B cell (primary cell): ENCODE results near the gene ATP9A. TPM values are rescaled to one million over a fixed set of nuclear protein-coding genes. Genes with fewer than 3 reads are reported as not detected.

Experiments
- ATAC-seq: fragments of 200-7000 bp; cut with Tn5 transposase; one replicate; pipeline ENCODE4 v1.10.0; 2021; ENCODE audit warnings: low read depth, mild to moderate bottlenecking, moderate number of reproducible peaks, moderate library complexity
- CTCF ChIA-PET: fragments of 350-600 bp; sonication (Branson Sonifier 250); formaldehyde crosslinking; loops from one replicate; lab custom pipeline; 2021; ENCODE audit warnings: antibody characterized with exemption, inconsistent platforms; lab: Charles Lee
- POLR2A ChIA-PET: fragments of 350-600 bp; sonication (Branson Sonifier 250); formaldehyde crosslinking; loops from one replicate; lab custom pipeline; 2021; ENCODE audit warnings: antibody characterized with exemption; lab: Charles Lee
- DNase-seq: peaks from one replicate; pipeline ENCODE4 v3.0.0; 2013
- H2AFZ ChIP-seq: 2 replicates; pipeline ENCODE4 v1.6.1; 2012; ENCODE audit warnings: mild to moderate bottlenecking, low read depth, low read length; ENCODE audit not compliant: insufficient read depth, poor library complexity, severe bottlenecking
- H3K27ac ChIP-seq, 2 donors: 1 replicate in 1 of 2; 2 replicates in 1 of 2; pipeline ENCODE4 v1.5.1; 2012 to 2013; ENCODE audit warnings: low read length in 2 of 2, mild to moderate bottlenecking in 2 of 2, moderate library complexity in 1 of 2
- H3K27me3 ChIP-seq, 4 experiments: fragments of 200-600 bp in 1 of 4; sonication (generic) in 1 of 4; replicated peaks in 1 of 4; 1 replicate in 2 of 4; 2 replicates in 2 of 4; pipeline versions ENCODE4 v1.6.1 to v1.7.0; 2013 to 2016; ENCODE audit warnings: low read length in 3 of 4, mild to moderate bottlenecking in 2 of 4, mixed read lengths in 1 of 4, moderate library complexity in 1 of 4; ENCODE audit not compliant: insufficient read depth in 4 of 4, control insufficient read depth in 3 of 4; ENCODE audit errors: control extremely low read depth in 1 of 4
- H3K36me3 ChIP-seq, 2 experiments: replicated peaks in 1 of 2; 1 replicate in 1 of 2; 2 replicates in 1 of 2; pipeline versions ENCODE4 v1.6.1 to v1.7.1; 2013; ENCODE audit warnings: low read length in 1 of 2; ENCODE audit not compliant: insufficient read depth in 2 of 2, control insufficient read depth in 1 of 2; ENCODE audit errors: control extremely low read depth in 1 of 2, extremely low read depth in 1 of 2
- H3K4me1 ChIP-seq, 2 donors: fragments of 200-600 bp in 1 of 2; sonication (generic) in 1 of 2; 1 replicate in 1 of 2; 2 replicates in 1 of 2; pipeline versions ENCODE4 v1.5.1 to v1.6.1; 2013 to 2017; ENCODE audit warnings: low read length in 2 of 2; ENCODE audit not compliant: control insufficient read depth in 2 of 2, insufficient read depth in 2 of 2
- H3K4me2 ChIP-seq: replicated peaks from 2 replicates; pipeline ENCODE3; 2012; ENCODE audit warnings: mild to moderate bottlenecking, low read depth, low read length; ENCODE audit not compliant: poor library complexity, severe bottlenecking
- H3K4me3 ChIP-seq, 5 experiments: fragments of 200-600 bp in 1 of 5; sonication (generic) in 1 of 5; 1 replicate in 3 of 5; 2 replicates in 2 of 5; pipeline versions ENCODE4 v1.5.1 to v1.7.0; 2011 to 2016; ENCODE audit warnings: low read length in 4 of 5, mild to moderate bottlenecking in 4 of 5, low read depth in 2 of 5, control low read depth in 1 of 5, moderate library complexity in 1 of 5; ENCODE audit not compliant: insufficient read depth in 1 of 5; ENCODE audit errors: control extremely low read depth in 1 of 5, extremely low read depth in 1 of 5
- H3K79me2 ChIP-seq: fragments of 200-600 bp; sonication (generic); one replicate; pipeline ENCODE4 v1.6.0; 2016; ENCODE audit warnings: low read length; ENCODE audit not compliant: control insufficient read depth, insufficient read depth
- H3K9ac ChIP-seq: fragments of 200-600 bp; sonication (generic); 2 replicates; pipeline ENCODE4 v1.6.1; 2017; ENCODE audit warnings: mild to moderate bottlenecking, low read length, moderate library complexity
- H3K9me3 ChIP-seq, 3 donors: one replicate each; pipeline versions ENCODE4 v1.6.1 to v1.7.1; 2013; ENCODE audit warnings: low read length in 2 of 3; ENCODE audit not compliant: control insufficient read depth in 2 of 3, insufficient read depth in 1 of 3; ENCODE audit errors: control extremely low read depth in 1 of 3
- H4K20me1 ChIP-seq: 2 replicates; pipeline ENCODE4 v1.6.0; 2012; ENCODE audit warnings: mild to moderate bottlenecking, low read length; ENCODE audit not compliant: insufficient read depth, control insufficient read depth, poor library complexity, severe bottlenecking
- H3K27ac Mint-ChIP-seq: one replicate; pipeline ENCODE4 v1.8.0; 2021; ENCODE audit warnings: mixed read lengths
- H3K27me3 Mint-ChIP-seq: one replicate; pipeline ENCODE4 v1.8.0; 2021; ENCODE audit warnings: mixed read lengths
- H3K4me1 Mint-ChIP-seq: one replicate; pipeline ENCODE4 v1.8.0; 2021; ENCODE audit warnings: mixed read lengths
- H3K4me3 Mint-ChIP-seq: one replicate; pipeline ENCODE4 v1.8.0; 2021; ENCODE audit warnings: mixed read lengths
- H3K9me3 Mint-ChIP-seq: one replicate; pipeline ENCODE4 v1.8.0; 2022; ENCODE audit warnings: mixed read lengths; ENCODE audit not compliant: insufficient read depth
- EZH2 ChIP-seq: IDR thresholded peaks from 2 replicates; pipeline ENCODE4 v1.6.1; 2012; ENCODE audit warnings: borderline replicate concordance, low read depth, mild to moderate bottlenecking, moderate library complexity, low read length; ENCODE audit not compliant: insufficient read depth, poor library complexity, severe bottlenecking
- WGBS: methylation state at CpG from one replicate; pipeline ENCODE4 v1.1.5; 2013; ENCODE audit warnings: missing lambda C conversion rate; ENCODE audit not compliant: insufficient coverage; 5-methylcytosine and 5-hydroxymethylcytosine counted together
- intact Hi-C: fragments of 100-400 bp; cut with micrococcal nuclease; formaldehyde crosslinking; loops from one replicate; pipeline ENCODE4 v1.10.0; 2022
- polyA plus RNA-seq: library from polyadenylated mRNA; depleted of rRNA; stranded (reverse); fragments of >200 nt; gene quantifications from 2 replicates; pipeline ENCODE4 v1.2.3, GENCODE V29; 2012
- total RNA-seq, 2 donors: library from RNA; stranded (reverse); fragments of 120-200 nt in 1 of 2; gene quantifications; 1 replicate in 1 of 2; 2 replicates in 1 of 2; pipeline versions ENCODE4 v1.2.3 to v1.2.4, GENCODE V29; 2013 to 2022
- TF ChIP-seq, protein P1 (sequence below): fragments of 200-600 bp; IDR thresholded peaks from one replicate; pipeline ENCODE4 v1.8.0; 2022; ENCODE audit warnings: antibody characterized with exemption, mild to moderate bottlenecking

Gene ATP9A
- total and polyA plus RNA-seq, 2 donors (not counting 1 experiment from before 2014, with no cell fraction given) = 0.13 to 0.22 TPM

- Histone ChIP-seq H3K4me2 (no peak overlapping the region), H3K79me2 (no peaks in the 10 kb centered on the region), H4K20me1 (no peaks in the 10 kb centered on the region), H3K4me1 (no peaks in the 10 kb centered on the region), H3K27ac (no peak overlapping the region), H3K4me3 (no peak overlapping the region), H3K27me3 (no peaks in the 10 kb centered on the region), H3K36me3 (no peaks in the 10 kb centered on the region), H2AFZ (no peak overlapping the region), H3K9me3 (no peaks in the 10 kb centered on the region), H3K9ac (no peak overlapping the region)
- Mint-ChIP-seq H3K4me1 (no peaks in the 10 kb centered on the region), H3K27me3 (peaks cover 20% of the 10 kb centered on the region), H3K4me3 (no peak overlapping the region), H3K27ac (no peak overlapping the region), H3K9me3 (no peaks in the 10 kb centered on the region)
- ATAC-seq = no peak
- intact Hi-C loops = no loop called here
- no peak for DNase-seq
- TF ChIP-seq EZH2 = no peak
- TF ChIP-seq, protein P1, sequence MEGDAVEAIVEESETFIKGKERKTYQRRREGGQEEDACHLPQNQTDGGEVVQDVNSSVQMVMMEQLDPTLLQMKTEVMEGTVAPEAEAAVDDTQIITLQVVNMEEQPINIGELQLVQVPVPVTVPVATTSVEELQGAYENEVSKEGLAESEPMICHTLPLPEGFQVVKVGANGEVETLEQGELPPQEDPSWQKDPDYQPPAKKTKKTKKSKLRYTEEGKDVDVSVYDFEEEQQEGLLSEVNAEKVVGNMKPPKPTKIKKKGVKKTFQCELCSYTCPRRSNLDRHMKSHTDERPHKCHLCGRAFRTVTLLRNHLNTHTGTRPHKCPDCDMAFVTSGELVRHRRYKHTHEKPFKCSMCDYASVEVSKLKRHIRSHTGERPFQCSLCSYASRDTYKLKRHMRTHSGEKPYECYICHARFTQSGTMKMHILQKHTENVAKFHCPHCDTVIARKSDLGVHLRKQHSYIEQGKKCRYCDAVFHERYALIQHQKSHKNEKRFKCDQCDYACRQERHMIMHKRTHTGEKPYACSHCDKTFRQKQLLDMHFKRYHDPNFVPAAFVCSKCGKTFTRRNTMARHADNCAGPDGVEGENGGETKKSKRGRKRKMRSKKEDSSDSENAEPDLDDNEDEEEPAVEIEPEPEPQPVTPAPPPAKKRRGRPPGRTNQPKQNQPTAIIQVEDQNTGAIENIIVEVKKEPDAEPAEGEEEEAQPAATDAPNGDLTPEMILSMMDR = no peak
- 93% methylated on average over 2 of the region's 10 CpGs for WGBS
- POLR2A ChIA-PET = no interaction called here
- CTCF ChIA-PET = interaction anchor here (0.7 kb wide), 1 partner anchor 297 kb away, joined by 3 read pairs; no protein-coding TSS in a partner anchor
Measured at GRCh38 chr20:51715163-51715855, 52.9 kb downstream of the ATP9A start.

GRCh38 chr20:51713213-51713598 lies 55.0 kb downstream of the ATP9A start:
- no peaks in the 10 kb centered on the region for H4K20me1 ChIP-seq
- H3K27ac ChIP-seq = no peak overlapping the region
- 94% methylated on average over 4 of the region's 4 CpGs for WGBS
- H3K79me2 ChIP-seq = no peaks in the 10 kb centered on the region
- H3K4me1 ChIP-seq = no peaks in the 10 kb centered on the region
- POLR2A ChIA-PET = no interaction called here
- intact Hi-C loops = no loop called here
- H3K9me3 ChIP-seq = no peaks in the 10 kb centered on the region
- H3K9me3 Mint-ChIP-seq = no peaks in the 10 kb centered on the region
- no peak overlapping the region for H3K27ac Mint-ChIP-seq
- ATAC-seq (no peak), DNase-seq (no peak)
- no peak overlapping the region for H3K4me3 ChIP-seq
- no peak for TF ChIP-seq EZH2
- TF ChIP-seq, protein P1 = no peak
- H3K9ac ChIP-seq = no peak overlapping the region
- no peaks in the 10 kb centered on the region for H3K4me1 Mint-ChIP-seq
- CTCF ChIA-PET = no interaction called here
- H3K27me3 Mint-ChIP-seq = peaks cover 20% of the 10 kb centered on the region
- no peaks in the 10 kb centered on the region for H3K27me3 ChIP-seq
- no peak overlapping the region for H3K4me3 Mint-ChIP-seq
- no peak overlapping the region for H3K4me2 ChIP-seq
- H3K36me3 ChIP-seq = no peaks in the 10 kb centered on the region
- H2AFZ ChIP-seq = no peak overlapping the region
